Measurements from ENCODE around the gene LARP1.

DNA sequence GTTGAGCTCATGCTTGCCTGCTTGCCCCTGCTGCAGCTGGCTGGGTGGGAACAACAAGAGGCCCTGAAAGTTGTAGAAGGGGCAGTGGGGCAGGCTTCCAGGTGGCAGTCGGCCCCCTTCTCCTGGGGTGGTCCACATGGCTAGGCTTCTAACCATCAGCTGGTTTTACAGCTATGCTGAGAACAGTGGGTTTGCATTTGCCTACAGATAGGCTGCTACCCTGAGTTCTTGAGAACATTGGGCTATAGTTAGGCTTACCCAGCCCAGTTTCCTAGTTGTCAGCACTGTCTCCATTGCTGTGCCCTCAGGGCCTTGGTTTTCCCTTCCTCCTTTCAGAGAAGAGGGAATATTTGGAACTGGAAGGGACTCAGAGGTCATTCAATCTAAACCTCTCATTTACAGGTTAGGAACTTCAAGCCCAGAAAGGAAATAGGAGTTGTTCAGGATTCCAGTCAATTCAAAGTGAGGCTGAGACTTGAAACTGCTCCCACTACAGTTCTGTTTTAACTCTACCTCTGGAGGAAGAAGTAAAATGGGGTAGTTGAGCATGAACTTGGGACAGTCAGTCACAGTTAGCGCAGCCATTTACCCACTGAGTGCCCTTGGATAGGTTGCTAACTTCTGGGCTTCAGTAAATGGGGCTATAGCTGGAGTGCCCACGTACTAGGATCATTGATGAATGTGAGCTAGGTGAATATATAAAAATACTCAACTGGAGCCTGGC is 11.5 kb downstream of the LARP1 start:
- TF ChIP-seq, protein P1, sequence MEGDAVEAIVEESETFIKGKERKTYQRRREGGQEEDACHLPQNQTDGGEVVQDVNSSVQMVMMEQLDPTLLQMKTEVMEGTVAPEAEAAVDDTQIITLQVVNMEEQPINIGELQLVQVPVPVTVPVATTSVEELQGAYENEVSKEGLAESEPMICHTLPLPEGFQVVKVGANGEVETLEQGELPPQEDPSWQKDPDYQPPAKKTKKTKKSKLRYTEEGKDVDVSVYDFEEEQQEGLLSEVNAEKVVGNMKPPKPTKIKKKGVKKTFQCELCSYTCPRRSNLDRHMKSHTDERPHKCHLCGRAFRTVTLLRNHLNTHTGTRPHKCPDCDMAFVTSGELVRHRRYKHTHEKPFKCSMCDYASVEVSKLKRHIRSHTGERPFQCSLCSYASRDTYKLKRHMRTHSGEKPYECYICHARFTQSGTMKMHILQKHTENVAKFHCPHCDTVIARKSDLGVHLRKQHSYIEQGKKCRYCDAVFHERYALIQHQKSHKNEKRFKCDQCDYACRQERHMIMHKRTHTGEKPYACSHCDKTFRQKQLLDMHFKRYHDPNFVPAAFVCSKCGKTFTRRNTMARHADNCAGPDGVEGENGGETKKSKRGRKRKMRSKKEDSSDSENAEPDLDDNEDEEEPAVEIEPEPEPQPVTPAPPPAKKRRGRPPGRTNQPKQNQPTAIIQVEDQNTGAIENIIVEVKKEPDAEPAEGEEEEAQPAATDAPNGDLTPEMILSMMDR (IDR thresholded peaks at IDR 0.05) = no peak
- no peak for TF ChIP-seq POLR2A (IDR thresholded peaks at IDR 0.05)

Data from right lobe of liver (tissue), 4 donors.